GF-D8 (cell line): ENCODE results near the gene HLA-DOA.

Experiments used
- DNase-seq: peaks from one replicate; lab custom pipeline; 2025; lab: John Stamatoyannopoulos, UW

The HLA-DOA gene

GRCh38 chr6:32963866-32964265 lies 45.5 kb downstream of the HLA-DOA start:
- DNase-seq: no peak

GRCh38 chr6:32962213-32962826 lies 47.1 kb downstream of the HLA-DOA start:
- DNase-seq: no peak

GRCh38 chr6:32960563-32960962 lies 48.8 kb downstream of the HLA-DOA start:
- no peak for DNase-seq

- no peak for DNase-seq
Observed at GRCh38 chr6:32956176-32956575, 53.2 kb downstream of the HLA-DOA start.

- DNase-seq: no peak
Observed at GRCh38 chr6:32954986-32955802, 54.2 kb downstream of the HLA-DOA start.

- DNase-seq: no peak
Observed at GRCh38 chr6:32954267-32954666, 55.1 kb downstream of the HLA-DOA start.
